Naive thymus-derived CD4-positive, alpha-beta T cell (primary cell): Measurements from ENCODE around the gene AP2B1. TPM values are rescaled to one million over a fixed set of nuclear protein-coding genes. Genes with fewer than 3 reads are reported as not detected.
"Not testable (repeated sequence)": the region's sequence is repeated elsewhere in the genome, so short reads cannot be mapped to it uniquely, and the experiment has no call there.

Experiments used
- ATAC-seq: fragments of 150-1000 bp; cut with Tn5 transposase; 2 replicates; pipeline ENCODE4 v1.10.0; 2021; ENCODE audit warnings: mild to moderate bottlenecking, moderate library complexity
- CTCF ChIA-PET: fragments of 350-600 bp; sonication (Branson Sonifier 250); formaldehyde crosslinking; loops from one replicate; lab custom pipeline; 2021; ENCODE audit warnings: antibody characterized with exemption; lab: Charles Lee
- POLR2A ChIA-PET: fragments of 350-600 bp; sonication (Branson Sonifier 250); formaldehyde crosslinking; loops from one replicate; lab custom pipeline; 2021; ENCODE audit warnings: antibody characterized with exemption, inconsistent platforms; lab: Charles Lee
- DNase-seq, 9 donors: peaks; one replicate each; pipeline versions ENCODE4 v3.0.0 to v3.0.0-alpha.2; 2020 to 2022; ENCODE audit warnings: mixed read lengths in 1 of 9
- H3K27ac ChIP-seq: one replicate; pipeline ENCODE4 v1.7.0; 2013; ENCODE audit warnings: mild to moderate bottlenecking, low read depth, low read length, moderate library complexity
- H3K27me3 ChIP-seq, 2 donors: one replicate each; pipeline ENCODE4 v1.7.0; 2013; ENCODE audit warnings: low read length in 2 of 2, mild to moderate bottlenecking in 2 of 2, moderate library complexity in 2 of 2; ENCODE audit not compliant: control insufficient read depth in 2 of 2, insufficient read depth in 2 of 2
- H3K36me3 ChIP-seq, 3 experiments: 1 replicate in 2 of 3; 2 replicates in 1 of 3; pipeline ENCODE4 v1.7.0; 2013; ENCODE audit warnings: low read length in 3 of 3, mild to moderate bottlenecking in 3 of 3, moderate library complexity in 1 of 3; ENCODE audit not compliant: insufficient read depth in 3 of 3, control insufficient read depth in 2 of 3
- H3K4me1 ChIP-seq, 2 donors: one replicate each; pipeline ENCODE4 v1.7.0; 2013; ENCODE audit warnings: low read length in 2 of 2, mild to moderate bottlenecking in 2 of 2, moderate library complexity in 1 of 2; ENCODE audit not compliant: control insufficient read depth in 2 of 2, insufficient read depth in 2 of 2
- H3K4me3 ChIP-seq: 2 replicates; pipeline ENCODE4 v1.7.0; 2013; ENCODE audit warnings: mild to moderate bottlenecking, low read length
- H3K9me3 ChIP-seq, 3 experiments: 1 replicate in 2 of 3; 2 replicates in 1 of 3; pipeline ENCODE4 v1.7.0; 2013; ENCODE audit warnings: low read length in 3 of 3; ENCODE audit not compliant: control insufficient read depth in 2 of 3
- H3K27ac Mint-ChIP-seq, 9 donors: one replicate each; pipeline ENCODE4 v1.8.0; 2020 to 2022; ENCODE audit warnings: mixed read lengths in 9 of 9, mild to moderate bottlenecking in 8 of 9, moderate library complexity in 5 of 9, inconsistent platforms in 2 of 9
- H3K27me3 Mint-ChIP-seq, 5 donors: one replicate each; pipeline ENCODE4 v1.8.0; 2021 to 2022; ENCODE audit warnings: mixed read lengths in 5 of 5, mild to moderate bottlenecking in 1 of 5
- H3K36me3 Mint-ChIP-seq, 5 donors: one replicate each; pipeline ENCODE4 v1.8.0; 2020 to 2022; ENCODE audit warnings: mixed read lengths in 5 of 5, mild to moderate bottlenecking in 3 of 5, inconsistent platforms in 1 of 5
- H3K4me1 Mint-ChIP-seq, 7 donors: one replicate each; pipeline ENCODE4 v1.8.0; 2020 to 2022; ENCODE audit warnings: mixed read lengths in 7 of 7, mild to moderate bottlenecking in 3 of 7, inconsistent platforms in 1 of 7
- H3K4me3 Mint-ChIP-seq, 10 donors: one replicate each; pipeline ENCODE4 v1.8.0; 2020 to 2022; ENCODE audit warnings: mild to moderate bottlenecking in 10 of 10, mixed read lengths in 10 of 10, moderate library complexity in 6 of 10, inconsistent platforms in 2 of 10
- H3K9me3 Mint-ChIP-seq, 11 donors: one replicate each; pipeline ENCODE4 v1.8.0; 2020 to 2022; ENCODE audit warnings: mixed read lengths in 11 of 11, mild to moderate bottlenecking in 4 of 11, inconsistent platforms in 1 of 11, moderate library complexity in 1 of 11
- intact Hi-C, 2 donors: fragments of 100-400 bp; cut with micrococcal nuclease; formaldehyde crosslinking; loops; one replicate each; pipeline ENCODE4 v1.15.1; 2023
- polyA plus RNA-seq, 2 donors: library from polyadenylated mRNA; unstranded; fragments of 300-500 nt; fragmentation: Illumina TruSeq; gene quantifications; one replicate each; pipeline ENCODE4 v1.2.3, GENCODE V29; 2021
- total RNA-seq, 6 experiments: library from RNA in 5 of 6; stranded (reverse) in 5 of 6; gene quantifications; 1 replicate in 5 of 6; 2 replicates in 1 of 6; pipeline ENCODE4 v1.2.3 and lab custom pipeline; 2021 to 2026

The AP2B1 gene
- total and polyA plus RNA-seq, 7 experiments from 2014 or later: 49.0 to 197 (median 102) TPM

- H3K9me3 ChIP-seq, H3K36me3 Mint-ChIP-seq, H3K4me3 Mint-ChIP-seq, CTCF ChIA-PET, H3K4me3 ChIP-seq, H3K27me3 ChIP-seq, H3K4me1 ChIP-seq, H3K27ac Mint-ChIP-seq, intact Hi-C loops, DNase-seq, H3K27ac ChIP-seq, H3K9me3 Mint-ChIP-seq, H3K36me3 ChIP-seq, ATAC-seq: not testable (repeated sequence)
- Mint-ChIP-seq H3K27me3 (peaks cover 0 to 33% (median 13%) of the 10 kb centered on the region in 5 donors), H3K4me1 (peaks cover under 1 to 14% (median 13%) of the 10 kb centered on the region in 7 donors)
- POLR2A ChIA-PET: interaction anchor here (0.7 to 1.7 kb wide), 3 partner anchors 15 to 29 kb away, joined by 3 to 16 read pairs (median 3); partner anchors contain the start of gene PEX12
These were observed 23.9 kb upstream of the AP2B1 start for GRCh38 chr17:35563181-35563580.

- Mint-ChIP-seq H3K4me3 (peak overlapping the region; percentile 83 to 97 (median 89)), H3K27me3 (peaks cover 0 to 21% (median 0%) of the 10 kb centered on the region in 5 donors), H3K36me3 (peaks cover 0 to 3% (median 0%) of the 10 kb centered on the region in 5 donors), H3K4me1 (peaks cover 18 to 47% (median 29%) of the 10 kb centered on the region in 7 donors), H3K9me3 (no peaks in the 10 kb centered on the region), H3K27ac (peak overlapping the region; percentile 64 to 93 (median 75))
- Histone ChIP-seq H3K36me3 (peaks cover 0 to 3% (median 0%) of the 10 kb centered on the region in 3 experiments), H3K27me3 (no peaks in the 10 kb centered on the region), H3K4me3 (no peak overlapping the region), H3K27ac (no peak overlapping the region), H3K9me3 (no peaks in the 10 kb centered on the region), H3K4me1 (peaks cover 14 to 20% of the 10 kb centered on the region in 2 donors)
- CTCF ChIA-PET: interaction anchor here (0.6 to 1.0 kb wide), 2 partner anchors 12 to 968 kb away, joined by 3 read pairs; partner anchors contain the start of genes MYO19 and PIGW
- no peak for ATAC-seq
- POLR2A ChIA-PET: interaction anchor here (0.7 to 6.6 kb wide), 7 partner anchors 11 to 426 kb away, joined by 3 to 83 read pairs (median 3); partner anchors contain the start of genes AP2B1 and PEX12
- DNase-seq: no peak
- intact Hi-C loops: no loop called here
These were observed 20.2 kb upstream of the AP2B1 start for GRCh38 chr17:35566968-35567367.

GRCh38 chr17:35568561-35568960 lies 18.6 kb upstream of the AP2B1 start:
- peak overlapping the region; percentile 86 for H3K27ac ChIP-seq
- peaks cover 0 to 3% (median 0%) of the 10 kb centered on the region in 3 experiments for H3K36me3 ChIP-seq
- Mint-ChIP-seq H3K27ac (peak overlapping the region; percentile 64 to 97 (median 93)), H3K27me3 (peaks cover 0 to 20% (median 0%) of the 10 kb centered on the region in 5 donors), H3K36me3 (peaks cover 0 to 3% (median 0%) of the 10 kb centered on the region in 5 donors), H3K9me3 (no peaks in the 10 kb centered on the region), H3K4me1 (peaks cover 18 to 49% (median 29%) of the 10 kb centered on the region in 7 donors), H3K4me3 (peak overlapping the region; percentile 83 to 98 (median 91))
- DNase-seq (peak in 3 of 9 donors; percentile 17 to 52 (median 34)), ATAC-seq (peak; percentile 35)
- H3K9me3 ChIP-seq: no peaks in the 10 kb centered on the region
- ChIA-PET CTCF (no interaction called here), POLR2A (interaction anchor here (0.8 to 6.6 kb wide), 6 partner anchors 9 to 350 kb away, joined by 3 to 83 read pairs (median 4); partner anchors contain the start of genes AP2B1 and PEX12)
- no peaks in the 10 kb centered on the region for H3K27me3 ChIP-seq
- peak overlapping the region; percentile 71 for H3K4me3 ChIP-seq
- intact Hi-C loops: loop anchor here (1.0 kb wide), 3 partner anchors 10 to 28 kb away; partner anchors contain the start of genes AP2B1 (in 2 of the 2) and PEX12 (in 2 of the 2)
- H3K4me1 ChIP-seq: peaks cover 14 to 20% of the 10 kb centered on the region in 2 donors

- peaks cover 14 to 20% of the 10 kb centered on the region in 2 donors for H3K4me1 ChIP-seq
- Mint-ChIP-seq H3K27me3 (peaks cover 0 to 14% (median 0%) of the 10 kb centered on the region in 5 donors), H3K4me1 (peaks cover 18 to 49% (median 29%) of the 10 kb centered on the region in 7 donors), H3K27ac (peak overlapping the region in 5 of 9 donors; percentile 5 to 77 (median 62)), H3K9me3 (no peaks in the 10 kb centered on the region), H3K4me3 (peak overlapping the region; percentile 60 to 97 (median 72)), H3K36me3 (peaks cover 0 to 3% (median 0%) of the 10 kb centered on the region in 5 donors)
- intact Hi-C loops: no loop called here
- no peak for ATAC-seq
- no peak overlapping the region for H3K4me3 ChIP-seq
- H3K27ac ChIP-seq: no peak overlapping the region
- H3K27me3 ChIP-seq: no peaks in the 10 kb centered on the region
- peaks cover 0 to 3% (median 0%) of the 10 kb centered on the region in 3 experiments for H3K36me3 ChIP-seq
- POLR2A ChIA-PET: interaction anchor here (0.8 to 6.6 kb wide), 3 partner anchors 8 to 69 kb away, joined by 3 to 83 read pairs (median 4); partner anchors contain the start of gene PEX12
- CTCF ChIA-PET: interaction anchor here (0.6 kb wide), 1 partner anchor 30 kb away, joined by 3 read pairs; no protein-coding TSS in a partner anchor
- DNase-seq: no peak
- no peaks in the 10 kb centered on the region for H3K9me3 ChIP-seq
These were observed 17.7 kb upstream of the AP2B1 start for GRCh38 chr17:35569405-35569804.

- peaks cover 0 to 7% (median 0%) of the 10 kb centered on the region in 5 donors for H3K36me3 Mint-ChIP-seq
- Histone ChIP-seq H3K4me1 (peaks cover 5 to 12% of the 10 kb centered on the region in 2 donors), H3K36me3 (peaks cover 0 to 5% (median 0%) of the 10 kb centered on the region in 3 experiments), H3K9me3 (no peaks in the 10 kb centered on the region), H3K27me3 (no peaks in the 10 kb centered on the region), H3K27ac (peak overlapping the region; percentile 51), H3K4me3 (no peak overlapping the region)
- ATAC-seq: no peak
- peaks cover 8 to 42% (median 34%) of the 10 kb centered on the region in 7 donors for H3K4me1 Mint-ChIP-seq
- no peaks in the 10 kb centered on the region for H3K27me3 Mint-ChIP-seq
- DNase-seq: no peak
- peak overlapping the region in 8 of 9 donors; percentile 11 to 100 (median 76) for H3K27ac Mint-ChIP-seq
- H3K4me3 Mint-ChIP-seq: peak overlapping the region in 3 of 10 donors; percentile 43 to 94 (median 54)
- intact Hi-C loops: loop anchor here (5.0 kb wide), 2 partner anchors 88 to 263 kb away; no protein-coding TSS in a partner anchor
- no peaks in the 10 kb centered on the region for H3K9me3 Mint-ChIP-seq
- ChIA-PET CTCF (interaction anchor here (0.7 kb wide), 1 partner anchor 262 kb away, joined by 3 read pairs; no protein-coding TSS in a partner anchor), POLR2A (interaction anchor here (0.6 to 6.7 kb wide), 7 partner anchors 8 to 523 kb away, joined by 3 to 153 read pairs (median 4); partner anchors contain the start of genes AP2B1 and SLFN12L)
These were observed 11.4 kb upstream of the AP2B1 start for GRCh38 chr17:35575759-35576158.

GRCh38 chr17:35577830-35578196 lies 9.3 kb upstream of the AP2B1 start:
- CTCF ChIA-PET: interaction anchor here (1.1 to 1.8 kb wide), 4 partner anchors 9 to 265 kb away, joined by 3 to 8 read pairs (median 6); partner anchors contain the start of genes AP2B1 and TAF15
- peak overlapping the region; percentile 92 to 100 (median 97) for H3K4me3 Mint-ChIP-seq
- H3K36me3 Mint-ChIP-seq: peaks cover 0 to 7% (median 0%) of the 10 kb centered on the region in 5 donors

More at GRCh38 chr17:35577830-35578196, 9.3 kb upstream of the AP2B1 start:
- peaks cover 5 to 12% of the 10 kb centered on the region in 2 donors for H3K4me1 ChIP-seq
- peak overlapping the region; percentile 86 for H3K4me3 ChIP-seq
- peaks cover 0 to 5% (median 0%) of the 10 kb centered on the region in 3 experiments for H3K36me3 ChIP-seq
- ATAC-seq: no peak
- no peaks in the 10 kb centered on the region for H3K9me3 ChIP-seq
- POLR2A ChIA-PET: interaction anchor here (0.7 to 6.7 kb wide), 32 partner anchors 10 to 555 kb away, joined by 3 to 153 read pairs (median 4); partner anchors contain the start of genes AP2B1, NLE1, RAD51D and RFFL
- no peaks in the 10 kb centered on the region for H3K27me3 ChIP-seq
- Mint-ChIP-seq H3K4me1 (peaks cover 6 to 40% (median 32%) of the 10 kb centered on the region in 7 donors), H3K27ac (peak overlapping the region; percentile 96 to 100 (median 99)), H3K9me3 (no peaks in the 10 kb centered on the region), H3K27me3 (no peaks in the 10 kb centered on the region)
- DNase-seq: no peak
- peak overlapping the region; percentile 92 for H3K27ac ChIP-seq
- intact Hi-C loops: loop anchor here (1.0 to 5.0 kb wide), 9 partner anchors 9 to 489 kb away; partner anchors contain the start of genes AP2B1 (in 2 of the 2), NLE1 (in 2 of the 2) and SLFN5 (in 1 of the 2)
